Activated CD8-positive, alpha-beta memory T cell treated with anti-CD3 and anti-CD28 coated beads, Interleukin-2, amount 50 U/mL, for 4 hours (primary cell): ENCODE data around the gene CALHM2.
"Not testable (repeated sequence)": the region's sequence is repeated elsewhere in the genome, so short reads cannot be mapped to it uniquely, and the experiment has no call there.

ENCODE experiments used
- DNase-seq: peaks from one replicate; pipeline ENCODE4 v3.0.0-alpha.2; 2020

The CALHM2 gene, protein sequence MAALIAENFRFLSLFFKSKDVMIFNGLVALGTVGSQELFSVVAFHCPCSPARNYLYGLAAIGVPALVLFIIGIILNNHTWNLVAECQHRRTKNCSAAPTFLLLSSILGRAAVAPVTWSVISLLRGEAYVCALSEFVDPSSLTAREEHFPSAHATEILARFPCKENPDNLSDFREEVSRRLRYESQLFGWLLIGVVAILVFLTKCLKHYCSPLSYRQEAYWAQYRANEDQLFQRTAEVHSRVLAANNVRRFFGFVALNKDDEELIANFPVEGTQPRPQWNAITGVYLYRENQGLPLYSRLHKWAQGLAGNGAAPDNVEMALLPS

DNA sequence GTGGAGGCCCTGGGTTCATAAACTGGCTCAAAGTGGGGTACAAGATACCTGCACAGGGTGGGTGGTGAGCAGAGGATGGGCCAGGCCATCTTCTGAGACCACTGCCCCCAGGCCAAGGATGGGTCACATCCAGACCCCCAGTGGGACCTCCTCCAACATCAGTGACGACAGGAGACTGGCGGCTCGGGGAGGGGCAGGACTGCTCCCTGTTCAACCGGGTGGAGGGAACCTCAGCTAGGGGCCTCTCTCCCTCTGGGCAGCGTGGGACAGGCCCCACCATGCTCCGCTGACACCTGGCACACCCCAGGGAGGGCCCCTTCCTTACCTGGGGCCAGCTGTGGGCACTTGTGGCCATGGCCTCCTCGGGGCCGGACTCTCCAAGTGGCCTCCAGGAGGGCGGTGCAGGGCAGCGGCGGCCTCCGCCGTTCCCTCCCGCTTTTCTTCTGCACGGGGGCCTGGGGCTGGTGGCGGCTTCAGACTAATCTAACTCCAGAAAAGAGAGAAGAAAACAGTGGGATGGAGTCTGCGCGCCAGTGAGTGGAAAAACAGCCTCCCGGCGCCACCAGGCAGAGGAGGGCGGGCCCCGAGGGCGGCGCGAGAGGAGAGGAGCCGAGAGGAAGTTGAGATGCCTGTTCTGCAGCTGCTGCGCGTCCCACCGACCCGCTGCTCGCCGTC is at the start of gene CALHM2:
TSS of gene CALHM2 (minus strand) at position 540 of the 675 bp plus-strand sequence. CDS start 2,429 bp downstream, outside the sequence.
- DNase-seq: peak; percentile 63

DNA sequence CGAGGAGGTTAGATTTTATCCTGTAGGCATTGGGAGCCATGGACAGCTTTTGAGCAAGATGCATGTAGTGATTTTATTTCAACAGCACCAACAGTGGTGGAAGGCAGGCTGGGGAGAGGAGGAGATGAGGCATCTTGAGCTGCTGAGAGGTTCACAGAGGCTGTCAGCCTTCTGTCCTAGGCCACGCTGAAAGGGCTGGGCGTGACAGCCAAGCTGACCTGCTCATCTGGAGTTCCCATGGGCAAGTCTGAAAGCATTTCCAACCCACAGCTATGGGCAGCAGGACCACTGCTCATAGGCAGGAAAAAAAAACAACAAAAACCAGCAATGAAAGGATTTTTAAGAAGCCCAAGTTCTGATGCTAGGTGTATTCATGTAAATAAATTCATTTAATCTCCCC is 49.0 kb upstream of the CALHM2 start:
- no peak for DNase-seq

DNA sequence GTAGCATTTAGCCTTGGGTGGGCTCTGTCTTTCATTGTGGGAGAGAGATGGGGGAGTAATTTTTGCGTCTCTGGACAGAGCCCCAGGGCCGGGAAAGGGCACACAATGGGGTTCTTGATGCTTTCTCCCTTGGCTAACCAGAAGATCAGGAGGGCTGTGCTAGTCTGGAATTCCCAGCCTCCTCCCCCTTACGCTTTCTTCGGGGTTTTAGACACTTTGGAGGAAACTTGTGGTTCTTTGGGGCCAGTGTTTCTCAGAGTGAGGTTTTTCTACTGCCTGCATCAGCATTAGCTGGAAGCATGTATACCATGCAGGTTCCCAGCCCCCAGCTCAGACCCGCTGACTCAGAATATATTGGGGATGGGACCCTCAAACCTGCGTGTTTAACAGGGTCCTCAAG is 48.3 kb upstream of the CALHM2 start:
- DNase-seq: no peak

DNA sequence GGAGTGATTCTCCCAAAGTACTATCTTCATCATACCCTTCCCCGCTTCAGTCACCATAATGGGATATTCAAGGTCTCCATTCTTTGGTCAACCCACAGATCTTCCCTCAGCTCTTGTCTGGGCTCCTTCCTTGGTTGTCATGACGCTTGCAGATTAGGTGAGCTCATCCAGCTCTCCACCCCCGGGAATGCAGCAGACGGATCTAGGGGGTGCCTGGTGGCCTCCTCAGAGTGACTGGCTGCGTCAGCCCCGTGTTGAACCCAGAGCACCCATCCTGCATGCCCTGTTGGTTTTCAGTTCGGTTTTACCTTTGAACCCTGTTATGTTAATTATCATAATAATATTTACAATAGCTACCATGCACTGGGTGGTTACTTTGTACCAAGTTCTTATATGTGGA is 47.7 kb upstream of the CALHM2 start:
- no peak for DNase-seq

DNA sequence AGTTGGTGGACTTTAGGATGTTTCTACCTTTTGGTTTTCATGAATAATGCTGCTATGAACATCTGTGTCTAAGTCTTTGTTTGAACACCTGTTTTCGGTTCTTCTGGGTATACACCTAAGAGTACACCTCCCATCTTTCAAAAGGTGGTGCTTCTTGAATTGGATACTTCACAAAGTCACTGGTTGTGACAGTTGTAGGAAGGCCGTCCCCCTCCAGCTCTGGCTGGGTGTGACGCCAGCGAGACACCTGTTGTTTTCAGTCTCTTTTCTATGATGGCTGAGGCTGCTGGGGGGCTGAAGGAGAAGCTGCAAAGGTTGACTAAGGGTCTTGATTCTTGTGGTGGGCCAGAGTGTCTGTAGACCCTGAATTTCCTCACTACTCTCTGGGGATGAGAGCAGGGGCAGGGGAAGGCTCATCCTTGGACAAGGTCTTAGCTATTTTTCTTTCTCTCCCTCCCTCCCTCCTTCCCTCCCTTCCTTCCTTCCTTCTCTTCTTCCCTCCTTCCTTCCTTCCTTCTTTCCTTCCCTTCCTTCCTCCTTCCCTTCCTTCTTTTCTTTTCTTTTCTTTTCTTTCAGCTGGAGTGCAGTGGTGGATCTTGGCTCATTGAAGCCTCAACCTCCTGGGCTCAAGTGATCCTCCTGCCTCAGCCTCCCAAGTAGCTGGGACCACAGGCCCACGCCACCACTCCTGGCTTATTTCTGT is 46.9 kb upstream of the CALHM2 start:
- no peak for DNase-seq

DNA sequence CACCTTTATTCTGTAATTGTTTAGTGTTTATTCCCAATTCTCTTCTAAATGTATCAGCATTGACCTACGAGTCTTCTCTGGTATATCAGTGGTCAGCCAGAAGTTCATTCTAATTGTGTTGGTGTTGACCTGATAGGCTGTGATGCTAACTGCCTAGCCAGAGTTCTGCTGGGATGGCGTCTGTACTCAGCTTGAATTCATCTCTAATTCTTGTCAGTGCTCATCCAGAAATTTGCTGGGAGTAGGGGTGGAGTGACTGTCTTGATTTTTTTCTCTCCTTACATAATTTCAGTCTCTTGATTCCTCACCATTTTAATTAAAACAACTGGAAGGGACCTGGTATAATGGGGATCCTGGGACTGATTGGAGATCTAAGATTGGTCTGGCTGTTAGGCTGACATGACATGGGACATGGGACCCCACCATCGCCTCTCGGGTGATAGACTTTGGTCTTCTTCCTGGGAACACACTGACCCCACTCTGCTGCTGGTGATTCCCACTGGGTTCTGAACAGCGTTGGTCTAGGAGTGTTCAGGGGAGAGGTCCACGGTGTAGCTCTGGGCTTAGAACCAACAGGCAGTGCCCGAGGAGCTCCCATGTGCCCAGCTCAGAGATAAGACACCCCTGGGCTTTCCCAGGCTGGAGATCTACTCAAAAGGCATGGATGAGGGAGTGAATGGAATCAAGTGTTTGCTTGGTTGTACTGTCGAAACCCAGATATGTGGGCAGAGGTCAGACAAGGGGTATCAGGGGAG is 45.2 kb upstream of the CALHM2 start:
- DNase-seq: no peak

DNA sequence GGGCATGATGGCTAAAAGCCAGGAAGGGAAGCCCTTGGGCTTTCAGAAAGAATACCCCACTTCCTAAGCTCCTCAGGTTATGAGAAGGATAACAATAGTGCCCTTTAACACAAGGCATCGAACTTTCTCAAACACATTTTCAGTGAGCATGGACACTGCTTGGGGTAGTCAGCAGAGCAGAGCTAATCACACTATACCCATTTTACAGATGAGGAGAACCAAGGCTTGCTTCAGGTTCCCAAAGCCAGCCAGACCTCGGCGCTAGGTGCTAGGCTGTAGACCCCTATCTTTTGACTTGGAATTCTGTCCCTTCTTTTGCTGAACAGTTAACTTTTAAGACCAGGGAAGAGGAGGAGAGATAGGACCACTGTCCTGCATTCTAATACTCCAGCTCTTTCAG is 43.2 kb upstream of the CALHM2 start:
- no peak for DNase-seq

DNA sequence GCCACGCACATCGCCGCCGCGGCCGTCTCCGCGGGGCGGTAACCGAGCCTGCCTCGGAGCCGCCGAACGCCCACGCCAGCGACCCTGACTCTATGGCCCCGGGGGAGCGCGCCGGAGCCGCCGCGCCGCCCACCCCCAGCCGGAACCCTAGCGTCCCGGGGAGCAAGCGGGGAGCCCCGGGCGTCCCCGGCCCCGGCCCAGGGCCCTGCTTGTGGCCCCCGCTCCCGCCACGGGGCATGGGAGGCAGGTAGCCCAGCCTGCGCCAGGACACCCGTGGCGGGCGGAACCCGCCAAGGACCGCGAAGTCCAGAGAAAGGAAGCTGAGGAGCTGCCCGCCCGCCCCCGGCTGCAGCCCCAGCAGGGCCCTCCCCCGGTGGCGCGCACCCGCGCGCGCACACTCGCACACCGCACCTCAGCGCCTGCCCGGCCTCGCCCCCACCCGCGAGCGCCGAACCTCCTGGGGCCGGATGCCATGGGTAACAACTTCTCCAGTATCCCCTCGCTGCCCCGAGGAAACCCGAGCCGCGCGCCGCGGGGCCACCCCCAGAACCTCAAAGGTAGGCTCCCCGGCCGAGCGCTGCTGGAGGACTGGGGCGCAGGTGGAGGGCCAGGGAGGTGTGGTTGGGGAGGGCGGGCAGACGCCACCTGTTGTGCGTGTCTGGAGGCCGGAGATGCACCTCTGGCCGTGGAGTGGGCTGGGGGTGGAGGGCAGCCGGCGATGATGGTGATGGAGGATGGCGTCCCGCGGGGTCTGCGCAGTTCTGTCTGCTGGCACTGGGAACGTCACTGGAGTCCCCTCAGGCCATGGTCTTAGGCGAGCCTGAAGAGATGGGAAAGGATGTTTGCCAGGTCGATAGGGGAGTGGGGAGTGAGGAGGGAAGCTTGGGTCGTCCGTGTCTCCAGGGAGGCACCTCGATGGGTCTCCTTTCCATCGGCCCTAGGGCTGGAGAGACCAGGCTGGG is 42.0 kb upstream of the CALHM2 start:
- peak; percentile 24 for DNase-seq

DNA sequence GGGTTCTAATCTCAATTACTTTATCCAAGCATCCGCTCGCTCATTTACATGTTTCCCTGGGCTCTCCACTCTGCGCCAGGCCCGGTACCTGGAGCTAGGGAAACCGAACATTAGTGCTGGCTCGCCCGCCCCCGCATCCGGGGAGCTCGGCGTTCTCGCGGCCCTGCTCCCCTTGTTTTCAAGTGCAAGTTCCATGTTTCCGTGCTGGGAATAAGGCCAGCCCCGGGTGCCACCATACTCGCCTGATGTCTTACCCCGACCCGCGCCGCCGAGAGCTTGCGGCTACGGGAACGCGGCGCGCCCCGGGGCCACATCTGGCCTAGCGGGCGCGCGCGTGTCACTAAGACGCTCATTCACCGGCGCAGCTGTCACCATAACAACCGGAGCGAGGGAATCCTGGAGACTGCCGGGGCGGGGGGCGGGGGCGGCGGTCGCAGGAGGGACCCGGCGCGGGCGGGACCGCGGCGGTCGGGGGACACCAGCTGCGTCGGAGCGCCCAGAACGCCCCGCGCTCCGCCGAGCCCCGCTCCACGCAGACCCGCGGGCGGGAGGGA is 41.3 kb upstream of the CALHM2 start, which contains the start of gene NEURL1:
TSS of gene NEURL1 (plus strand) at position 344 of the 554 bp plus-strand sequence. CDS start 683 bp downstream, outside the sequence.
- DNase-seq: peak; percentile 25

DNA sequence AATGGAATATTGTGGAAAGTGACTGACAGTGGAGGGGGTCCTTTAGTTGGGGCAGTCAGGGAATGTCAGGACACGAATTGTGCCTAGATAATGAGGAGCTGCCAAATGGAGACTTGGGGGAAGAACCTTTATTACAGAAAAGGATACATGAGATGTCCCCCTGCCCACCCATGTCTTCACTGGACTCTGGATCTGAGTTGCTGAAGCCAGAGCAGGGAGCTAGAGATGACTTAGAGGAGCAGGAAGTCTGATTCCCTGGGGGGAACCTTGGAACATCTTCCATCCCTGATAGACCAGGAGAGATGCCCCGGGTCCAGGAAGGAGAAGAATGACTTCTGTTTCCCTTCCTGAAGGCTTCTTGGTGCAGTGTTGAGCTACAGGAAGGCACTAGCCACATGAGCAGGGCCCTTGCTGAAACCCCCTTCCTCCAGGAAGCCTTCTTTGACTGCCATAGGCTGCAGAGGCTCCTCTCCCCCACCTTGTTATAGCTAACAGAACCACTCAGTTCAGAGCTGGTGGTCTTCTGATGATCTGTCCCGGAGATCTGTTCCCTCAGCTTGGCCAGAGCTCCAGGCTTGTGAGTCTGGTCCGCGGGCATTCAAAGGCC is 40.6 kb upstream of the CALHM2 start:
- no peak for DNase-seq

DNA sequence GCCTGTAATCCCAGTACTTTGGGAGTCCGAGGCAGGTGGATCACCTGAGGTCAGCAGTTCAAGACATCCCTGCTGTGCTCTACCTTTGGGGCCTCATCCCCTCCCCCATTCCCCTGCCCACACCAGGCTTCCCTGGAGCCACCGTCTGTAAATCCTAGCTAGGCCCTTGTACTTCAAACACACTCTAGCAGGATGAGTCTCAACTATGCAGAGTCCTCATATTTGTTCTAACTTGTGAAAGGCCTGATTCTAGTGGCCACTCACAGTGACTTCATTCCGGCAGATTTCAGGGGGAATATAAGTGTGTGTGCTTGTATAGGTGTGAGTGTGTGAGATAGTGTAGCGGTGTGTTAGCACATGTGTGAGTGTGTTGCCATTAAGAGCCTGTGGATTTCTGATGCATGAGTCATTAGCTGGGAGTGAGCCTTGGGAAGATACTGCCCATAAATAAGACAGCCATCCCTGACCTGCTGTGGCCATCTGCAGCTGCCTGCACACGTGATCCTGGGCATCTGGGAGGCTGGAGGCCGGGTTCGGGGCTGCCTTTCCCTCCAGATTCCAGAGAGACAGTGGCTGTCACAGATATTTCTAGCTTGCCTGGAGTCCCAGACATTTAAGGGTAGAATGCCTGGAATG is 39.7 kb upstream of the CALHM2 start:
- no peak for DNase-seq

DNA sequence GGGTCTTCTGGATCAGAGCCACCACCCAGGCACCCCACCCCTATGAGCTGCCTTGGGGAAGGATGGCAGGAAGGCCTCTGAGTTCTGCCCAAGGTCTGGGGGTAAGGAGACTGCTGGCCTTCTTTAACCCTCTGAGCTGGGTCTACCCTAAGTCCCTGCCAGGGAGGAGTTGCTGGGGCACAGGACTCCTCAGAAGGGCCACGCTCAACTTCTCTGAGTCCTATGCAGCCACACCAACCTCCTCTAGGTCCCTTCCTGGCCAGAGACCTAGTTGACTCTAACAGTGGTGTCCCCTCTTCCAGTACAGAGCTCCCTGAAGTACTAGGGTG is 38.8 kb upstream of the CALHM2 start:
- DNase-seq: no peak

DNA sequence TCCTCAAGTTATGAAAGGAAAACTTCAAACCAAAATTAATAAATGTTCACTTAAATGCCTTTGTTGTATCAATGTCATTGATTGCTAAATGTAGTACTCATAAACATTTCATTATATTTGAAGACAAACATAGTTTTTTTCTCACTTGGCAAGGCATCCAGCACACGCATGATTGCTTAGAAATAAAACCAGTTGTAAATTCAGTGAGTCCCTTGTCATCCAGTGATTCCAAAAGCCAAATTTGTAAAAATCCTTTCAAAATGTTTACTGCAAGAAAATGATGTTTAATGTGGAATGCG is 35.2 kb upstream of the CALHM2 start:
- DNase-seq: no peak

DNA sequence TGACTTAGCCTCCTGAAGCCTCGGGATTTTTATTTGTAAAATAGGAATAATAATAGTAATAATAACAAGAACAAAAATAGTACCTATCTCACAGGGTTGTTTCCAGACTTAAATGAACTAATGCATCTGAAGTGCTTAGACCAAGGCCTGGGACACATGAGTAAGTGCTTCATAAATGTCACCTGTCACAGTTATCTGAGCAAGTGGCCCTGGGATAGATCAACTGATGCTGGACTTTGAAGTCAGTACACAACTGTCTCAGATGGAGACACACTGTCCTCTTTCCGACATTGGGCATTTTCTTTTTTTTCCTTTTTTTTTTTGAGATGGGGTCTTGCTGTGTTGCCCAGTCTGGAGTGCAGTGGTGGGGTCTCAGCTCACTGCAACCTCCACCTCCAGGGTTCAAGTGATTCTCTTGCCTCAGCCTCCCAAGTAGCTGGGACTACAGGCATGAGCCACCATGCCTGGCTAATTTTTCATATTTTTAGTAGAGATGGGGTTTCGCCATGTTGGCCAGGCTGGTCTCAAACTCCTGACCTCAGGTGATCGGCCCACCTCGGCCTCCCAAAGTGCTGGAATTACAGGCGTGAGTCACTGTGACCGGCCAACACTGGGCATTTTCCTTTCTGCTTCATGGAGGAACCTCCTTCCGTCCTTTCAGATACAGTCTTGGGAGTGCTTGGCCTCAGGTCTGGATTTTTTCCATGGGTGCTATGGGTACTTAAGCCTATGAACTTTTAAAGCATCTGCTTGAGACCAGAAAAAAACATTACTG is 34.7 kb upstream of the CALHM2 start:
- DNase-seq: not testable (repeated sequence)

DNA sequence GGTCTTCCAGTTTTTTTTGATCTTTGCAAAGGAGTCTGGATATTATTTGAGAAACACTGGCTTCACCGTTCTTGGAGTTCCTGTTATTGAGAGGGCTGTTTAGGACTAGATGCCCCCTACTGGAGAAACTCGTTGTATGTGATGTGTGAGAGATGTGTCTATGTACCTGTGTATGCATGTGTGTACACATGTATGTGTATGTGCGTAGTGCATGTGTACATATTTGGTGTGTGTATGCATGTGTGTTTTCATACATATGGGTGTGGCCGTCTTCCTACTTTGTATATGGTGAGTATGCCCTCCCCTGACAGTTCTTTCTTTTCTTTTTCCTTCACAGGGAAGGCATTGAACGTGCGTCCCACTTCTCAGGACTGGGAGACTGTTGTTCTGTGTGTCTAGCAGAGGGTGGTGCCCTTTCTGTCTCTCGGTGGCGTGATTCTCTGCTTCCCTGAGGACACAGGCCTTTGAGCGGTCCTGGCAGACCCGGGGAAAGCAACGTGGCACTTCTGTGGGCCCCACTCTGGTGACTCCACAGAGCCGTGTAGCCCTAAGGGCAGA is 29.9 kb upstream of the CALHM2 start:
- DNase-seq: no peak

DNA sequence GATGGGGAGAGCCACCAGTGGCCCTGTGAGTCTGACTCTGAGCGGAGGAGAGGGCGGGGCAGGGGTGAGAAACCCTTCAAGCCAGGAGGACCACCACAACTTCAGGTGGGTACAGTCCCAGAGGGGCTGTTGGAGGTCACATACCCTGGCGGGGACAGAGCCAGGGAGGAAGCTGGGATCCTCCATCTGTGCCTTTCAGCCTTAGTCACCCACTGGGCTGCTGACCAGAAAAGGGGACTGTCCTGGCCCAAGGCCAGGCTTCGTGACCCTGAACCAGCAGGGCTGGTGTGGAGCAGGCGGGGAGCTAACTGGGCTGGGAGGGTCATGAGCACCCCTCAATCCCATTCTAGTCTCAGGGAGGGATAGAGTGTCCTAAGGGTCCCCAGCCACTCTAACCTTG is 28.4 kb upstream of the CALHM2 start:
- DNase-seq: no peak

DNA sequence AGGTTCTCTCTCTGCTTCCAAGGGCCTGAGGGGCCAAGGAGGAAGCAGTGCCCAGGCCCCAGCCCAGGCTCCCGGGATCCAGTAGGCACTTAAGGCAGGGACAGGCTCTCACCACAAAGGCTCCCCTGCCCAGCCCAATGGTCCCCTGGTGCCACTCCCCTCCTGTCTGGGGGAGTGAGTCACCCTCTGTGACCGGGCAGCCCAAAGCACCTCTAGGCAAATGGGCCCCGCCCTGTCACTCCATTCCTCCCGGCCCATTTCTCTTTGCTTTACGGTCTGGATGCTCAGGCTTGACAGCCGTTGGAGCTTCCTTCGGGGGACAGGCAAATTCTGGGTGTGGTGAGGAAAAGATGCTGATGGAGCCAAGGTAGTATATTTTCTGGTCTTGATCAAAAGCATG is 27.0 kb upstream of the CALHM2 start, which contains the start of gene CALHM3:
TSS of gene CALHM3 (minus strand) at position 106 of the 400 bp plus-strand sequence. CDS start 208 bp downstream, outside the sequence.
- DNase-seq: no peak

DNA sequence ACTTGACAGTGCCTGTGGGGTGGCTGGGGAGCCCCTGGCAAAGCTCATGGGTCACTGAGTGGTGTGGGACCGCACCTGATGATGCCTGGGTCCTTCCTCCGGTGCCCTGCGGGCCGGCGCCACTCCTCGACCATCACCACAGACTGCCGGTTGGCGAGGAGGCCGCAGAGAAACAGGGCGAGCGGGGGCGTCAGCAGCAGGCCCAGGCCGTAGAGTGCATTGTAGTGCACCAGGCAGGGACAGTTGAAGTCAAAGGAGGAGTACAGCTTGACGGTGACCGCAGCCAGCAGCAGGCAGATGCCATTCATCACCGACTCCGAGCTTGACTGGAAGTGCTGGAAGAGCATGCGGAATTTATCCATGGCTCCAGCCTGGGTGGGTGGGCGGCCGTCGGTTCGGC is 26.5 kb upstream of the CALHM2 start:
- DNase-seq: no peak

DNA sequence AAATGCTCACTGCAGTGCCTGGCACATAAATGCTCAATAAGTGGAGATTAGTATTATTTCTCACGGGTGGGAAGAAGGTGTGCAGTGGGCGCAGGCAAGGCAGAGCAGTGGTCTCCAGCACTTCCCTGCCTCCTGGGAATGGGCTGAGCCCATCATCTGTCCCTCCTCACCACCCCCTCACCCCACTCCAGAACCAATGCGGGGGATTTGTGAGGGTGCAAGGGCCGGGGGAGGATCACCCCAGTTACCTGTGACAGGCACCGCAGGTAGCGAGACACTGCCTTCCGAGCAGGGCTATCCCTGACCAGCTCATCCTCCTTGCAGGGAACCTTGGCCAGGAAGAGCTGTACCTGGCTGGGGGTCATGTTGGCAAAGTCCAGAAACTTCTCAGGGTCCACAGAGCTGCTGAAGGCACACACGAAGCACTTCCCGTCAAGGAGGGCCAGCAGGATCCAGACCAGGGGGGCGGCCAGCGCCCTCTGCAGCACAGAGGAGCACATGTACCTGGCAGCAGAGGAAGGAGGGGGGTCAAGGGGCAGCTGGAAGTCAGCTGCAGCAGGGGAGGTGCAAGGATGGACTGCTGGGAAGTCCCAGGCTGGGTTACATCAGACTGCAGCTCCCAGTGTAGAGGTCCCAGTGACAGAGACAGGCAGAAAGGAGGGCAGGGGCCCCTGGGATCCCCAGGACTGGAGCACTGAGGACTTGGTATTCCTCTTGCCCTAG is 24.0 kb upstream of the CALHM2 start:
- DNase-seq: no peak
